ENCODE data around the gene SF3B3. TPM values are rescaled to one million over a fixed set of nuclear protein-coding genes. Genes with fewer than 3 reads are reported as not detected.

The SF3B3 gene
- total and polyA plus RNA-seq, 8 donors, result 43.9 to 131 (median 85.5) TPM

- no peak overlapping the region for H3K4me3 ChIP-seq
- ATAC-seq (peak in 3 of 4 donors; percentile 24 to 37 (median 33)), FAIRE-seq (no peak), DNase-seq (no peak)
- no peaks in the 10 kb centered on the region for H3K4me1 ChIP-seq
- intact Hi-C loops (cut with DNase I), result no loop called here
- WGBS, 2 donors, result 59 to 60% methylated on average over 17 to 18 of the region's 18 CpGs
- H3K9me3 ChIP-seq, result no peaks in the 10 kb centered on the region
- H3K27me3 ChIP-seq, result no peaks in the 10 kb centered on the region
- TF ChIP-seq CTCF (IDR thresholded peaks at IDR 0.05), result no peak
- H3K36me3 ChIP-seq, result no peaks in the 10 kb centered on the region
- peak overlapping the region in 2 of 4 donors; percentile 49 to 70 for H3K27ac ChIP-seq
Observed at GRCh38 chr16:70590722-70591415, 67.3 kb downstream of the SF3B3 start.

- ATAC-seq (no peak), FAIRE-seq (no peak), DNase-seq (no peak)
- Histone ChIP-seq H3K4me1 (no peaks in the 10 kb centered on the region), H3K9me3 (no peaks in the 10 kb centered on the region), H3K4me3 (no peak overlapping the region), H3K27ac (peak overlapping the region in 1 of 4 donors; percentile 31), H3K27me3 (no peaks in the 10 kb centered on the region), H3K36me3 (no peaks in the 10 kb centered on the region)
- intact Hi-C loops (cut with DNase I), result no loop called here
- 65 to 68% methylated on average over 4 of the region's 4 CpGs for WGBS, 2 donors
- TF ChIP-seq CTCF (IDR thresholded peaks at IDR 0.05), result no peak
Observed at GRCh38 chr16:70591615-70592014, 68.0 kb downstream of the SF3B3 start.

GRCh38 chr16:70592106-70592571 is 68.5 kb downstream of the SF3B3 start:
- intact Hi-C loops (cut with DNase I), result no loop called here

GRCh38 chr16:70593544-70593943 is 69.9 kb downstream of the SF3B3 start:
- H3K36me3 ChIP-seq, result no peaks in the 10 kb centered on the region
- 80 to 90% methylated on average over 1 of the region's 1 CpG for WGBS, 2 donors
- intact Hi-C loops (cut with DNase I), result no loop called here
- no peak overlapping the region for H3K4me3 ChIP-seq
- H3K4me1 ChIP-seq, result no peaks in the 10 kb centered on the region
- H3K27me3 ChIP-seq, result no peaks in the 10 kb centered on the region
- no peak for ATAC-seq
- no peak for TF ChIP-seq CTCF (IDR thresholded peaks at IDR 0.05)
- H3K9me3 ChIP-seq, result no peaks in the 10 kb centered on the region
- FAIRE-seq, result no peak
- no peak overlapping the region for H3K27ac ChIP-seq
- DNase-seq, result no peak

More at GRCh38 chr16:70592106-70592571, 68.5 kb downstream of the SF3B3 start:
- H3K9me3 ChIP-seq, result no peaks in the 10 kb centered on the region
- ATAC-seq (peak in 2 of 4 donors; percentile 7 to 21), FAIRE-seq (no peak), DNase-seq (no peak)
- H3K36me3 ChIP-seq, result no peaks in the 10 kb centered on the region
- peak overlapping the region in 1 of 4 donors; percentile 31 for H3K27ac ChIP-seq
- no peak for TF ChIP-seq CTCF (IDR thresholded peaks at IDR 0.05)
- H3K27me3 ChIP-seq, result no peaks in the 10 kb centered on the region
- H3K4me3 ChIP-seq, result no peak overlapping the region
- H3K4me1 ChIP-seq, result no peaks in the 10 kb centered on the region
- WGBS, 2 donors, result 70 to 77% methylated on average over 5 of the region's 5 CpGs

GRCh38 chr16:70594569-70594968 is 71.0 kb downstream of the SF3B3 start:
- intact Hi-C loops (cut with DNase I), result no loop called here
- H3K27me3 ChIP-seq, result no peaks in the 10 kb centered on the region
- H3K36me3 ChIP-seq, result no peaks in the 10 kb centered on the region
- peak in 4 of 6 donors; percentile 62 to 77 (median 72) for DNase-seq
- no peaks in the 10 kb centered on the region for H3K9me3 ChIP-seq
- peak; percentile 42 to 77 (median 64) for ATAC-seq
- H3K4me1 ChIP-seq, result no peaks in the 10 kb centered on the region
- peak overlapping the region in 2 of 4 donors; percentile 19 for H3K27ac ChIP-seq
- no peak for TF ChIP-seq CTCF (IDR thresholded peaks at IDR 0.05)
- H3K4me3 ChIP-seq, result no peak overlapping the region
- FAIRE-seq, result no peak
